Middle frontal gyrus (tissue), 1 donor: Measurements from ENCODE around the gene SERPINB1.

Source experiments
- DNase-seq: peaks from one replicate; pipeline ENCODE4 v3.0.0-alpha.2; 2015; ENCODE audit warnings: low spot score; ENCODE audit errors: extremely low spot score

Gene SERPINB1

GRCh38 chr6:2850538-2851113 is 9.0 kb upstream of the SERPINB1 start:
- DNase-seq = no peak

- no peak for DNase-seq
Observed at GRCh38 chr6:2848851-2849250, 7.2 kb upstream of the SERPINB1 start.

GRCh38 chr6:2845880-2846208 is 4.2 kb upstream of the SERPINB1 start:
- DNase-seq = no peak

GRCh38 chr6:2844008-2844407 is 2.3 kb upstream of the SERPINB1 start:
- no peak for DNase-seq

GRCh38 chr6:2843138-2843740 is 1.6 kb upstream of the SERPINB1 start:
- no peak for DNase-seq

- no peak for DNase-seq
Observed at GRCh38 chr6:2842139-2842552, 483 bp upstream of the SERPINB1 start.

- no peak for DNase-seq
Observed at GRCh38 chr6:2840749-2841061, 958 bp downstream of the SERPINB1 start.

- DNase-seq = no peak
Observed at GRCh38 chr6:2839982-2840748, 1.5 kb downstream of the SERPINB1 start.

GRCh38 chr6:2839195-2839981 is 2.3 kb downstream of the SERPINB1 start:
- no peak for DNase-seq

- DNase-seq = no peak
Observed at GRCh38 chr6:2838251-2838650, 3.4 kb downstream of the SERPINB1 start.

- no peak for DNase-seq
Observed at GRCh38 chr6:2834262-2834661, 7.4 kb downstream of the SERPINB1 start.

- no peak for DNase-seq
Observed at GRCh38 chr6:2831392-2831791, 10.3 kb downstream of the SERPINB1 start.

GRCh38 chr6:2830183-2830582 is 11.5 kb downstream of the SERPINB1 start:
- DNase-seq = no peak

- DNase-seq = no peak
Observed at GRCh38 chr6:2829253-2829652, 12.4 kb downstream of the SERPINB1 start.

GRCh38 chr6:2828629-2829028 is 13.0 kb downstream of the SERPINB1 start:
- no peak for DNase-seq

GRCh38 chr6:2827142-2827541 is 14.5 kb downstream of the SERPINB1 start:
- DNase-seq = no peak

- no peak for DNase-seq
Observed at GRCh38 chr6:2826131-2826530, 15.5 kb downstream of the SERPINB1 start.

GRCh38 chr6:2823104-2823850 is 18.4 kb downstream of the SERPINB1 start:
- no peak for DNase-seq

- no peak for DNase-seq
Observed at GRCh38 chr6:2821554-2821953, 20.1 kb downstream of the SERPINB1 start.

- no peak for DNase-seq
Observed at GRCh38 chr6:2820415-2820814, 21.2 kb downstream of the SERPINB1 start.

GRCh38 chr6:2819978-2820377 is 21.7 kb downstream of the SERPINB1 start:
- DNase-seq = no peak

- DNase-seq = no peak
Observed at GRCh38 chr6:2819115-2819514, 22.5 kb downstream of the SERPINB1 start.
